HG02885 (cell line): ENCODE data around the gene RIMS4.
"Not testable (repeated sequence)": the region's sequence is repeated elsewhere in the genome, so short reads cannot be mapped to it uniquely, and the experiment has no call there.

ENCODE experiments used
- ATAC-seq: cut with Tn5 transposase; IDR thresholded peaks from one replicate; pipeline ENCODE4 v1.9.1; 2021; ENCODE audit warnings: mild to moderate bottlenecking; ENCODE audit not compliant: unreplicated experiment, poor library complexity

Gene RIMS4

DNA sequence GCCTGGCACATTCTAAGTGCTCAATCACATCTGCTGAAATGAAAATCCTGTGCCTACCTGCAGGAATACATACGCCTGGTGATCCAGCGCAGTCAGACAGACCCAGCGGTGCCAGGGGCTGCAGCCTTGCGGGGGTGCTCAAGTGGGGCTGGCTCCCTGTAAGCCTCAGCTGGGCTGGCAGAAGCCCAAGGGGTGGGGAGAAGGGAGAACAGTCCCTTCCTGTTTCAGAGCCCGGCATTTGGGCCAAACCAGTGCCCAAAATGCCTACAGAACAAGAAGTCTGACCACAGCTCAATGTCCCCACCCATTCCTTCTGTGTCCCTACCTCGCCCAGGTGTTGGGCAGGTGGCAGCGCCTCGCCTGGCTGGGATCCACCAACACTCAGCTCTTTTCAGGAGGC, 42.1 kb downstream of the RIMS4 start:
- ATAC-seq: no peak

DNA sequence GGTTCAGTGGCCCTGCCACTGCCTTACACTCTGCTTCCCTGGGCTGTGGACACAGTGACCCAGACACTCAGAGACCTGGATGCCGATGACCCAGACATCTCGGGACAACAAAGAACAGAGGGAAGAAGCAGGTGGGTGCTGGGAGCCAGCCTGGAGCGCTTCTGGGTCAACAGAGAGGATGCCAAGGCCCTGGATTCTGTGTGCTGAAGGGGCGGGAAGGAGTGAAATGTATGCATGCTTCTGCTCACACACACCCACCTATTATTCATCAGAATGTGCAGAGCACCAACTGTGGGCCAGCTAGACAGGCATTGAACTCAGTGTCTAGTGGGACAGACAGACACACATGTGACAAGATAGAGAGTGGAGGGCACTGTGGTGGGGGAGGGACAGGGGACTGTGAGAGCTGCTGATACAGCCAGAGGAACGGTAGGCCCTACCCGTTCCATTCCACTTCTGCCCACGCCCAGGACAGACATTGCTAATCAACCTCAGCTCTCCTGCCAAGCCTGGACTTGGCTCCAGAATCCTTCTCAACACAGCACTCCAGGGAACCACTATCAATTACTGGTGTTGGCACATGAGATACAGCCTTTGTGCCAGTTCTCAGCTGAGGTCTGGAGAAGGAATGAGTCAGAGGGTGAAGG, 44.5 kb downstream of the RIMS4 start:
- ATAC-seq: no peak

DNA sequence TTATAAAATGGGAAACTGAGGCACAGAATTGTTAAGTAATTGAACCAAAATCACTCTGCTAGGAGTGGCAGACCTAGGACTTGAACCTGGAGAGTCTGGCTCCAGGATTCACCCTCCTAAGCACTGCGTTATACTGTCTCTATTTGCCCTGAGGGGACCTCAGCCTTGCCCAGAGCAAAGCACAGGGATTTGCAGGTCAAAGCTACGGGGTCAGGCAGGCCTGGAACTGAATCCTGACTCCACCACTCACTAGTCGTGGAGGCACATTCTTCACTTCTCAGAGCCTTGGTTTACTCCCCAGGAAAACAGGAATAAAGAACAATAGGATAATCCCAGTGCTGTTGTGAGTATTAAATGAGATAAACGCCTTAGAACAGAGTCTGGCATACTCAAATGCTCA, 45.3 kb downstream of the RIMS4 start:
- ATAC-seq: no peak

- ATAC-seq: not testable (repeated sequence)
Measured at GRCh38 chr20:44763798-44764197, 46.5 kb downstream of the RIMS4 start.

DNA sequence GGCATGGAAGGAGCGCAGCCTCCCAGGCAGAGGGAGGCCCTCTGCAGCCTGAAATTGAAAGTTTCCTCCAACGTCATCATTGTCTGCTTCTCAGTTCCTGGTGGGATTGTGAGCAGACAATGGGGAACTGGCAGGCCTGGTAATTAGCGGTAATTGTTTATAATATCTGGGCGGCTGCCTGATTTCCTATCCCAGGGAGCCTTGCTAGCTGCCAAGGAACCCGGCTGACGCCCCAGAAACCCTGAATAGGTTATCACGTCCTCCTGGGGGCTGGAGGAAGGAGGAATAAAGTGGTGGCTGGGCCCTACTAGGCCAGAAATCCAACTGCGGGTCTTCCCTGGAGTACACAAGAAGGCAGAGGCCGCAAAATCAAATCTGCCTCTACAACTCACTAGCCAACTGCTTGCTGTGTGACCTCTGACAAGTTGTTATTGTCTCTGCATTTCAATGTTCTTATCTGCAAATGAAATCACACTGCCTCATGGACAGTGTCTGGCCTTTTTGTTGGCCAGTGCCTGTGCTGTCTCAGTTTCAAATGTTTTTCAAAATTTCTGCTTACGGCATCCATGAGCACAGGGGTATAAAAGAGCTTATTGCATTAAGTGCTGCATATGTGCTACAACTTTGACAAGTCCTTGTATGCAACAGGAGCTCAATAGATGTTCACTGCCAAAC, 47.7 kb downstream of the RIMS4 start:
- ATAC-seq: no peak

DNA sequence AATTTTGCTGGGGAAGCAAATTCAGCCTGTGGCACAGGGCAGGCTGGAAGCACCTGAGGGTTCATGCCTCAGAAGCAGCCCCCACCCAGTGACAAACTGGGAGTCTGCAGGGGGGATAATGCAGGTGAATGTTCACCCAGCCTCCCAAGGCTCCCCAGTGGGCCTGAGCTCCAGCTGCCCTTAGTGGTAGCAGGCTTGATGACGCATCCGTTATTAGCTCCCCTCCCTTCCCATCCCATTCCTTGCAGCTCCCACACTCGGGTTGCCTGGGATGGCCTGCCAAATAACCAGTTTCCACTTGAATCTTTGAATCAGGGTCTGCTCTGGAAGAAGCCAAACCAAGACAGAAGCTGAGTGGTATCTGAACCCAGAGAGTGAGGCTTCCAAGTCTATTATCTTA, 48.9 kb downstream of the RIMS4 start:
- no peak for ATAC-seq

DNA sequence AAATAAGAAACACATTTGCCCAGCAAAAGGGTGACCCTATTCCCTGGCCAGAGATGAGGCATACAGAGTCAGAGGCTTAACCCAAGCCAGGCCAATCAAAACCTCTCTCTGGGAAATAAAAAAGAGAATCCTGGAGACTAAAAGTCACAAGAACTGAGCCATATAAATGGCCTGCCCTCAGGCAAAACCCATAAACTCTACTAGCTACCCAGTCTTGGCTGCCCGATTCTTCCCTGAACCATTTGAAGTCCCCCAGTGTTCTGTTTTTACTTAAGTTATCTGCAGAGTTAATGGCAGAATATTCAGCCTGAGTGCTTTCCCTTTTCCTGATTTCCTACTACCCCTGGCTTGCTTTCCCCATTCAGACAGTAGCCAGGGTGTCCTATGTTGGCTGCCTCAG, 50.8 kb downstream of the RIMS4 start:
- no peak for ATAC-seq

DNA sequence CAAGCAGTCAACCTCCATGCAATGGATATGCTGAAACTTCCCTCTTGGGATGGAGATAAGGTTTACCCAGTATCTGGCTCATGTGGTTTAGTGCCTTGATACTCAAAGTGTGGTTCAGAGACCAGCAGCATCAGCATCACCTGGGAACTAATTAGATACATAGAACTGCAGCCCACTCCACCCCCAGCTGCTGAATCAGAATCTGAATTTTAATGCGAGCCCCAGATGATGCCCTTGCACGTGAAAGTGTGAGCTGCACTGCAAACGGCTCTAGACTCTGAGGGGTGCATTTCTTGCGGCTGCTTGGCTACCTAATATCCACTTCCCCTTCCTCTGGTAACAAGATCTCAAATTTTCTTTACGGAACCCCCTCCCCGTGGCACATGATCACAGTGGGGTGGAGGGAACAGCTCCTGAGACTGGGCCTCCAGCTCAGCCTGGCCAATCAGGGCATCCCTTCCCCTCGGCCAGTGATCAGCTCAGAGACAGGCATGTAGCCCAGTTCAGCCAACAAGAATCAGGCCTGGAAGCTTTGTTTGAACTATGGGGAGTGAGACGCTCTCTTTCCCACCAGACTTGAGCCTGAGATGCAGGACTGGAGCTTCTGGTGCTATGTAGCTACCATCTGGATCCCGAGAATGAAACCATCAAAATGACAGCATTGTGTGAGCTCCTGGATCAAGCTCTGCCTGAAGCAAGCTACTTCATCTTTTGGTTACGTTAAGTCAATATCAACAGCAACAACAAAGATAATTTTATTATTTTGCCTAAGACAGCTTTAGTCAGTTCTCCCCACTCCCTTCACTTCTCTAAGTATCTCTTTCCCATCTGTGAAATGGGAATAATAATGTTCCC, 51.9 kb downstream of the RIMS4 start:
- no peak for ATAC-seq

GRCh38 chr20:44756956-44757355, 53.4 kb downstream of the RIMS4 start:
- no peak for ATAC-seq

DNA sequence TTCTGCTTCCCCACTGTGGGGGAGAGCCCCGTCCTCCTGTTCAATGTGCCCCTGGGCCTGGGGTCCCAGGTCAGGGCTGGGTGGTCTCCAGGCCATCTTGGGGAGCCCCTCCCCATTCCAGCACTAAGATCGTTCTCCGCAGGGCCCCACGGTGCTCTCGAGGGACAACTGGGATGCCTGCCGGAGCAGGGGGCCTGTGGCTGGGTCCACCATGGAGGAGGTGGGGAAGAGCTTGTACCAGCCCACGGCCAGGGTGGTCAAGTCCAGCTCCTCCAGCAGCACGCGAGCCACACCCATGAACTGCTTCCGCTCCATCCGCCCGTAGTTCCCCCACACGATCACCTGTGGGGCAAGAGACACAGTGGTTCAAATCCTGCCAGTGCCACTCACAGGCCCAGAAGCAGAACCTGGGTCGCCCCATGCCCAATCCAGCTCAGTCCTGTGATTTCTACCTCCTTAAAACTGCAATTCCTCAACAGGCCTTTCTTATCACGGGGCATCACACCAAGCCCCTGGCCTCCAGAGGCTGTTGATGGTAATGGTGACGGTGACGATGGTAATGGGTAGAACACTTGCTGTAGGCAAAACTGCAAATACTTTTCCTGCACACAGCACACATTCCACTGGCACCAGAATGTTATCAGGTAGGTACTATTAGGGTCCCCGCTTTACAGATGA, 54.2 kb downstream of the RIMS4 start:
- ATAC-seq: no peak

DNA sequence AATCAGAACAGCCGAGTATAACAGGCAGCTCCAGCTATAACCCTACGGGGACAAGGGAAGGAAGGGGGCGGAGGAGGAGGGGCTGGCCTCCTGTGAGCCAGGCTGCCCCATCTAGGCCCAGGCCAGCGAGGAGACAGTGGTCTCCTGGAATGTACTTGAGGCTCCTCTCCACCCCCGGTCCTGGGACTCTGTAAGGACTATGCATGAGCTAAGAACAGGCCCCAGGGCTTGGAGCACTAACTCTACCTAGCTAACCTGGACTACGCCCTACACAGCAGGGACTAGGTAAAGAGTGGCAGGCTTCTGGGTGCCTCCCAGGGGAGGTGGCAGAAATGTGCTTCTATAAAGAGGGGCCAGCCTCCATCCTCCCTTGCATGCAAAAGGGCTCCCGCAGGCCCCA, 55.8 kb downstream of the RIMS4 start:
- no peak for ATAC-seq

- ATAC-seq: no peak
Measured at GRCh38 chr20:44752099-44752931, 58.0 kb downstream of the RIMS4 start.

DNA sequence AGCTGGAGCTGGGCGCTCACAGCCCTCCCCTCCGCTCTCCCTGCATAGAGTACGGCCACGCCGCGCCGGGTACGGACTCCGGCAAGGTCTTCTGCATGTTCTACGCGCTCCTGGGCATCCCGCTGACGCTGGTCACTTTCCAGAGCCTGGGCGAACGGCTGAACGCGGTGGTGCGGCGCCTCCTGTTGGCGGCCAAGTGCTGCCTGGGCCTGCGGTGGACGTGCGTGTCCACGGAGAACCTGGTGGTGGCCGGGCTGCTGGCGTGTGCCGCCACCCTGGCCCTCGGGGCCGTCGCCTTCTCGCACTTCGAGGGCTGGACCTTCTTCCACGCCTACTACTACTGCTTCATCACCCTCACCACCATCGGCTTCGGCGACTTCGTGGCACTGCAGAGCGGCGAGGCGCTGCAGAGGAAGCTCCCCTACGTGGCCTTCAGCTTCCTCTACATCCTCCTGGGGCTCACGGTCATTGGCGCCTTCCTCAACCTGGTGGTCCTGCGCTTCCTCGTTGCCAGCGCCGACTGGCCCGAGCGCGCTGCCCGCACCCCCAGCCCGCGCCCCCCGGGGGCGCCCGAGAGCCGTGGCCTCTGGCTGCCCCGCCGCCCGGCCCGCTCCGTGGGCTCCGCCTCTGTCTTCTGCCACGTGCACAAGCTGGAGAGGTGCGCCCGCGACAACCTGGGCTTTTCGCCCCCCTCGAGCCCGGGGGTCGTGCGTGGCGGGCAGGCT, 60.1 kb downstream of the RIMS4 start:
- ATAC-seq: no peak

- no peak for ATAC-seq
Measured at GRCh38 chr20:44748005-44748370, 62.4 kb downstream of the RIMS4 start.

DNA sequence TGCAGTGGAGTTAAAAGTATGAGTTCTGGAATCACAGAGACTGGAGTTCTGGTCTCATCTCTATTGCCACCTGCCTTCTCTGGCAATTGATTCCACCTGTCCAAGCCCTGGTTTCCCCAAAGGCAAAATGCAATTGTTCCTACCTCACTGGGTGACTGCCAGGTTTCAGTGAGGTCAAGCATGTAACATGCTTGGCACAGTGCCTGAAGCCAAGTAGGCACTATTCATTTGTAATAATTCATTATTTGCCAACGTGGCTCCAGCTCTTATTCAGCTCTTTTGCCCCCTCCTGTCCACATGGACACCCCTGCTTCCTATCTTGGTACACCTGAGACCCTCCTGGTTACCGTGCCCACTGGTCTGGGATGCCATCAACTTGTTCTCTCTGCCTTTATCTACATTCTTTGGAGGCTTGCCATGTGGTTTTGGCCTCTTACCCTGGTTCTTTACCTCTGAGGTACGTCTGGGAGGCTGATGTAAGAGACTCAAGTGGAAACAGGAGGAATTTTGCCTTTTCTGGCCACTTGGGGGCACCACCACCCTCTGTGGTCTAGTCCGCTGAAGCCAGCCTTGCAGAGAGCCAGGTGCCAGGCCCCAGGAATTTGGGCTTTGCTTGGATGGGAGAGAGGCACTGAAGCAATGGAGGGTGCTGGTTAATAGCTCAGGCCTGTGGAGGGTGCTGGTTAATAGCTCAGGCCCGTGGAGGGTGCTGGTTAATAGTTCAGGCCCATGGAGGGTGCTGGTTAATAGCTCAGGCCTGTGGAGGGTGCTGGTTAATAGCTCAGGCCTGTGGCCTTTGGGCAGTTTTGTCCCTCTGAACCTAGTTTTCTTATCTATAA, 63.0 kb downstream of the RIMS4 start:
- no peak for ATAC-seq

DNA sequence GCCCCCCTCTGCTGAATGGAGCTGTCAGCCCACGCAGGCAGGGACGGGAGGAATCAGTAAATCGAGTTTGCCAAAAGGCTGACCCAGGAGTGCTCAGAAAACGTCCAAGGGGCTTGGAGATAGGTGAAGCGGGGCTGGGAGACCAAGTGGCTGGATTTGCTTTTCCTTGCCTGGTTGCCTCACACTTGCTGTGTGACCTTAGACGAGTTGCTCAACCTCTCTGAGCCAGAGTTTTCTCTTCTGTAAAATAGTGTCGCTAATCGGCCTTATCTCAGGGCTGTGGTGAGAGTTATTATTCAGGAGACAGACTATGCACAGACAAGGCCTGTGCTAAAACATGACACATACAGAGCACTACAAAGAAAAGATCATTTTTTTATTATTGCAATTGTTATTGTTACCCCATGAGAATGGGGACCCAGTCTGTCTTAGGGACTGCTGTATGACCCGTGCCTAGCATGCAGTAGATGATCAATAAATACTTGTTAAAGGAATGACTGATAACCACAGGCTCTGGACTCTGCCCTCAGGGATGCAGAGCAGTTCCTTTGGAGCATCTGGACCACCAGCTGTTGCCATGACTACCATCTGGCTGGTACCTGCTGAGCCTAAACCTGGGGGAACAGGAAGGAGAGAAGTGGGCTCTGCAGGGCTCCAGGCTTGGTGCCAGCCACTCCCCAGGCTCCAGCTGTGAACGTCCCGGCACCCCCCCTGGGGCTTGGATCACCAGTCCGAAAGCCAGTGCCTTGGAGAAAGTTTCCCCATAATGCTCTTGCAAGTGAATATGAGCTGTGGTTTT, 63.8 kb downstream of the RIMS4 start:
- no peak for ATAC-seq

GRCh38 chr20:44745598-44746366, 64.6 kb downstream of the RIMS4 start, which contains the start of gene KCNK15:
TSS of gene KCNK15 (plus strand) at chr20:44745865. CDS start at chr20:44745911, 46 bp downstream.
- ATAC-seq: no peak
